Skin of body (tissue), 2 donors: ENCODE results near the gene IFT52. TPM values are rescaled to one million over a fixed set of nuclear protein-coding genes. Genes with fewer than 3 reads are reported as not detected.

Experiments
- DNase-seq: peaks from one replicate; lab custom pipeline; 2025; lab: John Stamatoyannopoulos, UW
- total RNA-seq: library from RNA; depleted of rRNA; stranded (reverse); fragments of >200 nt; gene quantifications from one replicate; pipeline ENCODE4 v1.2.3, GENCODE V29; 2014

IFT52 gene
- total RNA-seq, 1 donor from 2014 or later, result 37.3 TPM

DNA sequence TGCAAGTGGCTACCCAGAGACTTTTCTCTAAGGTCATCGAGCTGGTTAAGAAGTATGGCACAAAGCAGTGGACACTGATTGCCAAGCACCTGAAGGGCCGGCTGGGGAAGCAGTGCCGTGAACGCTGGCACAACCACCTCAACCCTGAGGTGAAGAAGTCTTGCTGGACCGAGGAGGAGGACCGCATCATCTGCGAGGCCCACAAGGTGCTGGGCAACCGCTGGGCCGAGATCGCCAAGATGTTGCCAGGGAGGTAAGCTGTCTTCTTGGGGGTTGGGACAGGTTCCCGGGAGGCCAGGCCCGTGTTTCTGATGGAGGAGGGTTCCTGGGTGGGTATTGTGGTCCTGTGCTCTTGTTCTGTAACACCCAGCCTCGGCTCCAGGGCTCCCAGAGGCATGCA, 96.1 kb downstream of the IFT52 start:
- DNase-seq, result no peak

DNA sequence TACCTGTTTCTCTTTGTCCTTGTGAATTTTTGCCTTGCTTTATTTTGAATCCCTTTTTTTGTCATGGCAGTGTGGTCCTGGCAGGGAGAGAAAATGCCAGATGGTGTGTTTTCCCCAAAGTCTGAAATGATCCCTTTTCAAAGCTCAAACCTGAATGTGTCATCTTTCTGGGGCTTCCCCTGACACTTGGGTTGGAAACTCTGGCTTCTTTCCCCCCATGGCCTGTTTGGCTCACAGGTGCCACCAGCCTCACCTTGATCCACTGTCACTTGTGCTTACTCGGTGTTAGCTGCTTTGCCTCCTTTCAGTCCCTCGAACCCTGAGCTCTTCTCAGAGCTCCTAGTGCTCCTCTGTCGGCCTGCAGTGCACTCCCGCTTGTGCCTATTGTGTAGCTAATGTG, 98.4 kb downstream of the IFT52 start:
- no peak for DNase-seq

DNA sequence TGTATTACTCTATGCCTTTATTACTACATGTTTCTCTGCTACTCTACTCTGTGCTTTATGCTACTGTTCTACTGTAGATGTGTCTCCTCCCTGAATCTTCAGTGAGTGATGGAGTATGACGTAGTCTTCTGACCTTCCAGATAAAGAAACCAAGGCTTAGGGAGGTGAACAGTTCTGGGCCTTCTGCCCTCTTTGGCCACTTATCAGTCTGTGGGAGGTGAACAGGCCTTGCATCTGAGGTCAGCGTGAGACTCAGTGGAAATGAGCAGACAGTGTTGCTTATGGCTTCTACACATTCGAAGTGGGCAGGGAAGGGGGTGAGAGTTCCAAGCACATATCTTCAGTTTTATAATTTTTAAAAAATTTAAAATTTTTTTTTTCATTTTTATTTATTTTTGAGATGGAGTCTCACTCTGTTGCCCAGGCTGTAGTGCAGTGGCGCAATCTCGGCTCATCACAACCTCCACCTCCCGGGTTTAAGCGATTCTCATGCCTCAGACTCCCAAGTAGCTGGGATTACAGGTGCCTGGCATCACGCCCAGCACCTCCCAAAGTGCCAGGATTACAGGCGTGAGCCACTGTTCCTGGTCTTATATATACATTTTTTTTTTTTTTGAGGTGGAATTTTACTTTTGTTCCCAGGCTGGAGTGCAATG, 100.3 kb downstream of the IFT52 start:
- DNase-seq, result no peak

DNA sequence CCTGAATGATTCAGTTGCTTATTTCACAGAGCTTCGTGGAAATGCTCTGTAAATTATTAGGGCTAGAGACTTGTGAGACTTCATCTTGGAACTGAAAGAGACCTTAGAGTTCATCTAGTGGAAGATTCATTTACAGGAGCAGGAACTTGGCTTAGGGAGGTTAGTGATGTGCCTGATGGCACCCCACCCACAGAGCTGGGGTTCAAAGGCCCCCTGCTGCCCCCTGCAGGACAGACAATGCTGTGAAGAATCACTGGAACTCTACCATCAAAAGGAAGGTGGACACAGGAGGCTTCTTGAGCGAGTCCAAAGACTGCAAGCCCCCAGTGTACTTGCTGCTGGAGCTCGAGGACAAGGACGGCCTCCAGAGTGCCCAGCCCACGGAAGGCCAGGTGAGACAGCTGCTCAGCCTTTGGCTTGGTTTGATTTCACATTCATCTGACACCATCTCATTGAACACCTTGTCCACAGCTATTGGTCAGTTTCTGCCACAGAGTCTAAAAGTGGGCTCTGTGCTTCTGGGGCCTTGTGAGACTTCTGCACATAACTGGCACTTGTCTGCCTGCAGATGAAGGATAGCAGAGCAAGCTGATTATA, 101.3 kb downstream of the IFT52 start:
- DNase-seq, result no peak

DNA sequence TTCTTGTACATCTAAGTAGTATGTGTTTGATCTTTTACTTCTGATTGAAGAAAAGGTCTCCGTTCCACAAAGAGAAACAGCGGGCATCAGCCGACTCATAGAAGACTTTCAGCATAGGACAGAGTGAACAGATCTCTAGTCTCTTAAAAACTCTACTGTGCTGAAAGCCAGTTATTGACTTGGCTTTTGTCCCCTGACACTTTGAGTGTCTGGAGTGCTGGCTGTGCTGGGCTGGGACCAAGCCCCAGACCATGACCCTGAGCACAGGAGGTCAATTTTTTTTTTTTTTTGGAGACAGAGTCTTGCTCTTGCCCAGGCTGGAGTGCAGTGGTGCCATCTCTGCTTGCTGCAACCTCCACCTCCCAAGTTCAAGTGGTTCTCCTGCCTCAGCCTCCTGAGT, 104.0 kb downstream of the IFT52 start:
- no peak for DNase-seq

DNA sequence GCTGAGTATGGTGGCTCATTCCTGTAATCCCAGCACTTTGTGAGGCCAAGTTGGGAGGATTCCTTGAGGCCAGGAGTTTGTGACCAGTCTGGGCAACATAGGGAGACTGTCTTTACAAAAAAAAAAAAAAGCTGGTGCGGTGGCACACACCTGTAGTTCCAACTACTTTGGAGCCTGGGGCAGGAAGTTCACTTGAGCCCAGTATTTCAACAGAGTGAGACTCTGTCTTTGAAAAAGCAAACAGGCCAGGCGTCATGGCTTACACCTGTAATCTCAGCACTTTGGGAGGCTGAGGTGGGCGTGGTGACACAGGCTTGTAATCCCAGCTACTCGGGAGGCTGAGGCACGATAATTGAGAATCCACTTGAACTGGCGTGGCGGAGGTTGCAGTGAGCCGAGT, 104.8 kb downstream of the IFT52 start:
- DNase-seq, result no peak

Other genes with a start within 250 kb of the IFT52 start
- 63.6 TPM for gene SRSF6, start 133.0 kb upstream of the IFT52 start, total RNA-seq
- gene L3MBTL1, start 83.2 kb upstream of the IFT52 start, total RNA-seq, result 10.1 TPM
- gene SGK2, start 31.9 kb upstream of the IFT52 start, total RNA-seq, result 8.3 TPM
- gene MYBL2, start 76.2 kb downstream of the IFT52 start, total RNA-seq, result 4.2 TPM
- not detected for gene GTSF1L, start 136.1 kb downstream of the IFT52 start, total RNA-seq